HG02840 (cell line): Measurements from ENCODE around the gene ATP10A.

ENCODE experiments used
- ATAC-seq: cut with Tn5 transposase; IDR thresholded peaks from one replicate; pipeline ENCODE4 v1.9.1; 2021; ENCODE audit warnings: mild to moderate bottlenecking, moderate library complexity, moderate number of reproducible peaks; ENCODE audit not compliant: unreplicated experiment, low FRiP score

The ATP10A gene

DNA sequence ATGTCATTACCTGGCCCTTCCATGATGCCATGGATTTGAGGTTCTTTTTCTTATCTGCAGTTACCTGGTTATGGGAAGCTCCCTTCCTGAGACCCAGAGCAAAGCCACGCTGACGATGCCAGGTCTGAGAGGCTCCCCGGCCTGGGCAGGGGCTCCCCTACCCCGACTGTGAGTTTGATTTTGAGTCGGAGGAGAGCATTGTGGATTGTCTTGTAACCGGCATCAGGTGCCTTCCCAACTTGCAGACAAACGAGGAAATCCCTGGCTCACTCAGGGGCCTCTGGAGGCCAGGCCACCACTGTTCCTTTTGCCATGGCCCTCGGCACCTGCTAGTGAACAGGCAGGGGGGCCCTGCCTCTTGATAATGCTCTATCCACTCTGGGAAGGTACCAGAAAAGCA, 151.4 kb downstream of the ATP10A start:
- ATAC-seq: no peak

DNA sequence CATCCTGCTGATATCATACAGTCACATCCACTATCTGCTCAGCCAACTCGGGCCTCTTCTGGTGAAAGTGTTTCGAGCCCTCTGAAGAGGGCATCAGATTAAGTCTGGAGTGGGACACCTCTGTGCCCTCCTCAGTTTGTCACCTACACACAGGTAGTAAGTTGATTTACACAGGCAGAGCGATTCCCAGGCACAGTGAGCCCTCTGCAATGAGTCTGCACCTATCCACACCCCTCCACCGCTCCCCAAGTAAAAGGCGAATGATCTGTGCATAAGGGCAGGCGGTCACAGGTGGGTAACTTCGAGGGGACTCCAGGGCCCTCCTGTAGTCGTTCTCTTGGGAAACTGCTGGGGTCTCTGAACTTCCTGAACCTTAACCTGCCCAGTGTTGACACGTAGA, 152.0 kb downstream of the ATP10A start:
- no peak for ATAC-seq

DNA sequence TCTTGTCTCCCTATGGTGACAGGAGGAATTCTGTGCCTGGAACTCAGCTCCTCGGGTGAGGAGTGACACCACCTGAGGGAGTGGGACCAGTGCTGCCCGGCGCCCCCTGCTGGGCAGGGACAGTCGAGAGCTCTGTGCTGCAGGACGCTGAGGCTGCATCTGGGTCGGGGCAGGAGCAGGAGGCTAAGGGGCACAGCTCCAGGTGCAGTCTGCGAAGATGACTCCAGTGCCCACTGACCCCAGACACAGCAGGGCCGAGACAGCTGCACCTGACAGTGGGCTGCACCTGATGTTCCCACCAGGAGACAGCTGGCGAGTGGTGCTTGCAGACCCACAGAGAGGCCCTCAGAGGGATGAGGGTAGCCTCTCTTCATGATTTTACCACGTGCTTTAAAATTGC, 152.9 kb downstream of the ATP10A start:
- ATAC-seq: no peak

DNA sequence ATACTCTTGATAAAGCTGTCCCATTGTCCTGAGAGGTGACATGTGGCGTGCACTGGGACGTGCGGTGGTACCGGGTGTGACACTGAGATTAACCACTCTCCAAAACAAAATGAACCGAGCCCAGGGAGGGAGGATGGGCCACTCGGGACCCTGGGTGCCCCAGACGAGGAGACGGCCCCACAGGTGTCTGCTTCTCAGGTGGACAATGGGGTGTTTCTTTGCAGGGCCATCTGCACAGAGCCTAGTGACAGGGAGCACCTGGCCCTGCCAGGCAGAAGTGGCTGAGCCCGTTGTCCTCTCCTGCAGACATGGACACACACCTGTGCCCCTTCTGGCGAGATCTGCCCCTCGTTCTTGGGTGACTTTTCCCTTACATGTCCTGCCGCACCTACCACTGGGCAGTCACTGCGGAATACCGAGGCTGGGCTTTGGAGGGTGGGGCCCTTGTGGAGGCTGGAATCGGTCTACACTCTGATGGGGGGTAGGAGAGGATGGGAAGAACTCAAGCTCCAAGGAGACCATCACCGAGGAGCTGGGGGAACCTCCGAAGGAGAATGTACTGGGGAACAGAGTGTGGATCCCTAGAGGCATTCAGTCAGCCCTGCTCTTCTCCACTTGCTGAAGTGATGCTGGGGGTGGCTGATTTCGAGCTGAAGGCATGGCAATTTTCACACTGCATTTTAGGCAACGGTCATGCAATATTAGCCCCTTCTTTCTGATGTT, 153.5 kb downstream of the ATP10A start:
- no peak for ATAC-seq

DNA sequence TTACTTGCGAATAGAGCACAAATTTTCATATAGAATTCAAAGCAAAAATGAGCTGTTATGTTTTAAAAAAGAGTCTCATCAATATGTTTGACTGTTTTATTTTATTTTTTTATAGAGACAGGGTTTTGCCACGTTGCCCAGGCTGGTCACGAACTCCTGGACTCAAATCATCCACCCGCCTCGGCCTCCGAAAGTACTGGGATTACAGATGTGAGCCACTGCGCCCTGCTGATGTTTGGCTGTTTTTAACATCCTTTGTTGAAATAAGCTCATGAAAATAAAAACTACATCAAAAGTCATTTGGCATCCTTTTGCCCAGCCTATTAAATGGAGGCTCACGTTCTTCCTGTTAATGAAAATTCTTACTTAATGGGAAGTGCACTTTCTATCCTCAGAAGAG, 154.7 kb downstream of the ATP10A start:
- ATAC-seq: no peak

DNA sequence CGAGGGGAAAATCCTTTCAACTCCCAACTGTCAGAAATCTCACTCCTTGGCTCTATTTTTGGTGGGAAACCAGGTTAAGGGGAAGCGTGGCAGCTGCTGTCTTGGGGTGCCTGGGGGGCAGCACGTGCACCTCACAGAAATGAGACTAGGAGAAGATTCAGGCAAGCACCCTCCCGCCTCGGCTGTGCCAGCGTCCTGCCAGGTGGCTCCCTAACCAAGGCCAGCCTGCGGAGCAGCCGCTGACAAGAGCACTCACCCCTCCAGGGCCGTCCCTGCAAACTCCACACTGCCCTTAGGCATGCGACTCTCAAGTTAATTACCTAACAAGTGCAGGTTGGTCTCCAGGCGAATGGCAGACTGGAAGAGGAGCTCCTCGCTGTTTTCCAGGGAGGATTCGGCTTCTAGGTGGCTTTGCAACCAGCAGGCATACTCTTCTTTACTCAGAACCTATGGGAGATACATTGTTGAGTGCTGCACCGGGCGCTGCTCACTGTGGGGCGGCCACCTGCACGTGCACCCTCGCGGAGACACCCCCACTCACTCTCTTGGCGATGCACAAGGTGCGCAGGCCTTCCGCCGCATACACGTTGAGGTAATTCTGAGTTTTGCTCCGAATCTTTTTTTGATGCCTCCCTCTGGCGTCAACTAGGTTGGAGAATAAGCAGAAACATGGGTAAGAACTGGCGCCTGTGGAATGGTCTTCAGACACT, 155.3 kb downstream of the ATP10A start:
- no peak for ATAC-seq

DNA sequence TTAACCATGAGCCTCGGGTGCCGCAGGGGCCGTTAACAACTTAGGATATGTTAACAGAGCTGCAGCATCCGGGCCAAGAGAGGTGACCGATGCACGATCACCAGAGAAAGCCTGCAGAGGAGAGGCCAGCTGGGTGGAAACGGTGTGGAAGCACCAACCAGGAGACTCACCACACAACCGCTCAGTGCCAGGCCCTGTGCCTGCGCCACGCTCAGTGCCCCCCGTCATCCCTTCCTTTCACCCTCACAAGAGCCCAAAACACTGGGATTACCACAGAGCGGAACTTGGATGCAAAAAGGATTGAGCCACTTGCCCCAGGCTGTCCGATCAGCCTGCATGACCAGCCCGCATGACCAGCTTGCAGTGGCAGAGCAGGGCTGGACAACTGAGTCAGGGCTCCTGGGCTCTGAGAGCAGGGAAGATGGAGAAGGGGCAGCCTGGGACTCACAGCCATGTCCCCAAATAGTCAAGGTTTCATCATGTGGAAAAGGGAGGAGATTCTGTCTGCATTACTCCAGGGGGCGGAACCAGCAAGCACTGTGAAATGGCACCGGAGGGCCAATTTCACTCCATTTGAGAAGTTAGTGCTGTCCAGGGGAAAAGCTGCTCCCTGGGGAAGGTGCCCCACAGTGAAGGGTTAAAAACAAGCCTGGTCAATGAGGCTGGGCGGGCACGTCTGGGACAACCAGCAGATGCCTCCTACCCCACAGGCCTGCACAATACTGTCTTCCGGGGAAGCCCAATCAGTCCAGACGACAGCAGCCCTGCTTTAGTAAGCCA, 156.8 kb downstream of the ATP10A start:
- ATAC-seq: no peak

DNA sequence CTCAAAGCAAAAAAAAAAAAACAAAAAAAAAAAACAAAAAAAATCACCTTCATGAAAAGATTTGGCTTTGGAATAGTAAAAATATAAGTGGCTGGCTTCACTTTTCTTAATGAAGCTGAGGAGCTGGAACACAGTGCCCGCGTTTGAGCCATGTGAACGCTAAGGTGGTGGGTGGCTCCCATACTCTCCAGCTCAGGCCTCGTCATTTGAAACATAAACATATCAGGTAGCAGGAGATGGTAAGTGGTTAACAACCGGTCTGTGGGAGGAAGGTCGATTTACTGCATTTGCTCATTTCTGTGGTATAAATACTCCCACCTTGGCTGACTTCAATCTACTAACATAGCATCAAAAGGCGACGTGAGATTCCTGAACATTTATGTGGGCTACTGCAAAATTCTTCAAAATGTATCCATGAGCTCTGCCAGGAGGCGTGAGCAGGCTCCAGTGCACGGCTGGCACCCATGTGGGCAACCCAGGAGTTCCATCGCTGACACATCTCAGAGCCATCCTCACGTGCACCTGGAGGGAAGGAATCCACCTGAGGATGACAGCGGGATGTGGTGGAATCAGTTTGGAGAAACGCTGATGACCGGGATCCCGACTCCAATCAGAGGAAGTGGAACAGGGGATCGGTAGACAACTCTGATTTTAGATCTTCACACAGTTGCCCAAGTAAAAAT, 157.6 kb downstream of the ATP10A start:
- ATAC-seq: no peak

DNA sequence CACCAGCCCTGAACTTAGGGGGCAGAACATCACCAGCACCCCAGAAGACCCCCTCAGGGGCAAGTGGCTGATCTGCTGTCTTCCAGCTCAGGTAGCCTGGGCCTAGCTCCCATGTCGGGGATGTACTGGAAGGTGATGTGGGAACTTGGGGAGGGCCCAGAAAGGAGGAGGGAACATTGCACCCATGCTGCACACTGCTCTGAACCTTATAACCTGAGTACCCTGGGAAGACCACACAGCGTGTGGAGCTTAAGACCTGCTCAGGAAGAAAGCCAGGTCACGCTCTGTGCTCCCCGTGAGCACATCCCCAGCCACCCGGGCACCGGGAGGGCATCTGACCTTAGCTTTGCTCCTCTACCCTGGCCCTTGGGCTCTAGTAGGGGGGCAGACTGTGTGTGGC, 159.4 kb downstream of the ATP10A start:
- no peak for ATAC-seq

DNA sequence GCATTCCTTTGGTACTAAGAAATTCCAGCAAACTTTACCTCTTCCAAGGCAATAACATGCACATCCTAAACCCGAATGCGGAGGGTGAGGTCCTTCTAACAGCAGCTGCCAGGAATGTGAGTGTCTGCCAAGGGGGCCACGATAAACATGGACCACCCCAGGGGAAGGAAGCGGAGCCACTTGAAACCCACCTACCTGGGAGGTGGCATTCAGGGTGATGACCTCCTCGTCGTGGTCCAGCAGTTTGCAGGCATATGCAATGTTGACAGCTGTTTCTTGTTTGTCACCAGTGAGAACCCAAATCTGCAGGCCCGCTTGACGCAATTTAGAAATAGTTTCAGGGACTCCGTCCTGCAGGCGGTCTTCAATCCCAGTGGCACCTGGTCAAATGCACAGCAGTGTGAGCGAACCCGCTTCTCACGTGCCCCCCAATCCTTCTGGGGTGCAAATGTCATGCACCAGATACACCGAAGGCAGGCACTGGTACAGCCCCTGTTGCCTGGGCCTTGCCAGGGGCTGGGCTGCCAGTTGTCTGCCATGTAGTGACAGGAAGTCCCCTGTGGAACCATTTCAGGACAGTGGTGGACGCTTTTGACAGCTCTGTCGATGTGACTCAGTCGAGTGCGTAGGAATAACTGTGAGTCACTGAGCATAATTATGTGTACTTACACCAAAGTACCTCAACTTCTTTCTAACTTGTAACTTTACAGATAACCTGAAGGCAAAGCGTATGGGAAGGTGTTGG, 161.2 kb downstream of the ATP10A start:
- ATAC-seq: no peak

DNA sequence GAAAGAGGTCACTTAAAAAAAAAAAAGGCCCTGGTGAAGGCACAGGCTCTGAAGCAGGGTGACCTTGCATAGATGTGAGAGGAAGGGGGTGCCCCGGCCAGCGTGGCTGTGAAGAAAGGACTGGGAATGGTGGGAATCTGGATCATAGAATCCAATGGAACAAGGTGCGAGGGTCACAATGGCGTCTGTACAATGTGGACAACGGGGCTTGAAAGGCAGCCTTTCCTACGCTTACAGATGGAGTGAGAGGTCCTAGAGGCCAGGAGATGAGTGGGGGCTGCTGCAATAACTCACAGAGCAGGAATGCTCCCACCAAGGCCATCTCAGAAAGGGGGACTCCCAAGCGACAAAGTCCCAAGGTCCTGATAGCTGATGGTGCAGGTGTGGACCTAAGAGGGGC, 162.2 kb downstream of the ATP10A start:
- no peak for ATAC-seq

DNA sequence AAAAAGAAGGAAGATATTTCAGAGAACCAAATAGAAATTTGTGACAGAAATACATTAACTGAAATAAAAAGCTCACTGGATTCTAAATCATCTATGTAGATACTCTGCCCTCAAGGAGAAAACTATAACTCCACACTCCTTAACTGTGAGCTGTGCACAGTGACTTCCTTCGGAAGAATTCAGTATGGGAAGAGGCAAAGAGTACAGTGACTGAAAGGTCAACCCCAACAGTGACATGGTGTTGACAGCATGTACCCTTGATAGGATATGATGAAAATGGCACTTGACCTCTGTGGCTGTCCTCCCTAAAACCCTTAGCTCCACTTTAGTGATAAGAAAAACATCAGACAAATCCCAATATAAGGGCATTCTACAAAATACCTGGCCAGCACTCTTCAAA, 165.5 kb downstream of the ATP10A start:
- ATAC-seq: no peak

DNA sequence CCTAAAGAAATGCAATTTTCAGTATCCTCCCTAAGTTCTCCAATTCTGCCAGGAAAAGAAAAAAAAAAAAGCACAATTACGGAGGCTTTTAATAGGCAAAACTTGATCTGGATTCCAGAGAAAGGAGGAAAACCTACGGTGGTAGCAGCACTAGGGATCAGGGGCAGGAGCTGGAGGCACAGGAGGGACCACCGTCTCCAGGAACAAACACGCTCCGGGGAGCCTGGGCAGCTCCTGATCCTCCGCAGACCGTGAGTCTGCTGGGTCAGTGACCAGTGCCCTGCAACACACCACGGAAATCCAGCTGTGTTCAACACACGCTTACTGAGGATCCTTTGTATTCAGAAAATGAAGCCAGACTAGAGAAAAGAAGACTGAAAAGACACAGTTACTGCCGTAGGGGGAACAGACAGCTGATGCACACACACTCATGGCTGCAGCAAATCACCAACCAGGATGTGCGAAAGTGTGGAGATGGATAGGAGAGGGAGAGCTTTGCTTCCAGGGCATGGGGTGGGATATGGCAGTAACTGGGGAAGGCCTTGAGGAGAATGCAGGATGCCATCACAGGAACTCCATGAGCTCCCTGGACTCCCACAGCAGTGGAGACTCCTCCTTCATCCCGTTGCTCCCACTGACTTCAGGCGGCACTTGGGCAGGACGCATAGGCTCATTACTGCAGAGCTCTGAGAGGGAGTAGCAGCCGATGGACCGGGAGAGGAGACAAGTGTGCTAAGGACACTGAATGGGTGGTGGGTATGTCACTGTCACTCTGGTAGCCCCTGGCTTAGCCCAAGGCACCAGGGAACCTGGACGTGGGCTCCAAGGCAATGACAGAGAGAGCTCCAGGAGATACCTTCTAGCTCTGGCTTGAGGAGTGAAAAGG, 167.0 kb downstream of the ATP10A start:
- no peak for ATAC-seq

DNA sequence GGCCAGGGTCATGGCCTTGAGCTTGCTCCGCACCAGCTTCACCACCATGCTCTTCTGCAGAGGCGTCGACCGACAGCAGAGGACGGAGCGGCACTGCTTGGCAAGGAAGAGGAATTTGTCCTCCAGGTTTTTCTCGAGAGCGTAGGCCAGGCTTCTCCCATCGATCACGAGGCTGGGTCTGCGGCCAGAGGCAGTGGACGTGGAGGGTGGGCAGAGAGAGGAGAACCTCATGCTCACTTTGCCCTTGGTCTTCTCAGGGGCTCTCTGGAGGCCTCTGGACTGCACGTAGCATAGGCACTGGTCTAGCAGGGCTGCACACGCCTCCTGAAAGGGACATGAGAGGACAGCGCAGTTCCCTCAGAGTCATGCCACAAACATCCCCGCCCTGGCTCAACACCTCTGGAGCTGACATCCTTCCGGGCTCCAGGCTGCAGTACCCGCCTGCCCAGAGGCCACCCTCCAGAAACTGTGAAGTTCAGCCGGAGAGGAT, 168.3 kb downstream of the ATP10A start:
- no peak for ATAC-seq

DNA sequence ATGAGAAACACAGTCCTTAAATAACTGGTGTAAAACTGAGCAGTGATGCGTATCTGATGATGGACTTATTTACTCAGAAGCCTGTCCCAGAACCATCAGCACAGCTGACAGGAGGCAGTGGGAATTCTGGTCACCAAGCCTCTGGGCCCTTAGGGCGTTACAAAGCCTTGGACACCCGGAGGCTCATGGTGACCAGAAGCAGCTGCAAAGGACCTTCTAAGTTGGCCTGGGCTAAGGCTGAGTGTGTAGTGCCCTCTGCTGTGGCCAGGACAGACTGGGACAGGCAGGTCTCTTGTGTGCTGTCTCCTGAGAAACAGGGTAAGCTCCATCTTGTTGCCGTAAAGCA, 168.9 kb downstream of the ATP10A start:
- ATAC-seq: no peak

DNA sequence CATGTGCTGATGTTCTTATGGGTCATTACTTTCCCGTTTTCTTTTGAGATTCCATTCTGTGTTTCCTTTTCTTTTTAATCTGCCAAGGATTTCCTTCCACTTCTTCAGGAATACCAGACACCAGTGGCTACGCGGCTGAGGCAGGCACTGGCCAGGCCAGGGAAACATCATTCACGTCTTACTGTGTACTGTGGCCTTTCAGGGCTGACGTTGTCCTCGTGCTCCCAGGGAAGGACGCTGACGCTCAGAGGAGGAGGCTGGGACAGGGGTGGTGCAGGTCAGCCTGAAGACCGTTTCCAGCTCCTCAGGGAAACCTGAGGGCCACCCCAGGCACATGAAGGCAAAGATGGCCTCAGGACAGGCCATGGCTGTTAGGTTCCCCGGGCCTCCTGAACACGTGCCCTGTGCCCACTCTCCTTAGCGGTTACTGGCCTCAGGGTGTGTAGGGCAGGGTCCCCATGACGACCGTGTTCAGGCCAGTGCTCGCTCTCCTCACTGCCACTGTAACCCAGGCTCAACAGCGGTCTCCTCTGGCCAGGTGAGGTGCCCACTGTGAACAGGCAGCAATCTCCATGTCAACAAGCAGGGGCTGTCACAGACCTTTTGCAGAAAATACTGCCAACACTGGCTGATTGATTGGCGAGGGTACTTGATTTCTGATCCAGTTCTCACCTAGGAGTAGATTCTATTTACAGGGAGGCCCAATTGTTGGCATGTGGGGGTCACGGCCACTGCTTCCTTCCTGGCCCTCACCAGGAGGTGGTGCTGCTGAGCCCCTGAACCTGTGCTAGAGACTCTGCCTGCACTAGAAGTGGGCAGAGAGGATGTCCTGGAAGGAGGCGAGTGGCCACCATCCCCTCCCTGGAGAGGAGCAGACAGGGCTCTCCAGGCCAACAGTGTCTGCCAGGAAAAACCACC, 169.5 kb downstream of the ATP10A start:
- no peak for ATAC-seq

DNA sequence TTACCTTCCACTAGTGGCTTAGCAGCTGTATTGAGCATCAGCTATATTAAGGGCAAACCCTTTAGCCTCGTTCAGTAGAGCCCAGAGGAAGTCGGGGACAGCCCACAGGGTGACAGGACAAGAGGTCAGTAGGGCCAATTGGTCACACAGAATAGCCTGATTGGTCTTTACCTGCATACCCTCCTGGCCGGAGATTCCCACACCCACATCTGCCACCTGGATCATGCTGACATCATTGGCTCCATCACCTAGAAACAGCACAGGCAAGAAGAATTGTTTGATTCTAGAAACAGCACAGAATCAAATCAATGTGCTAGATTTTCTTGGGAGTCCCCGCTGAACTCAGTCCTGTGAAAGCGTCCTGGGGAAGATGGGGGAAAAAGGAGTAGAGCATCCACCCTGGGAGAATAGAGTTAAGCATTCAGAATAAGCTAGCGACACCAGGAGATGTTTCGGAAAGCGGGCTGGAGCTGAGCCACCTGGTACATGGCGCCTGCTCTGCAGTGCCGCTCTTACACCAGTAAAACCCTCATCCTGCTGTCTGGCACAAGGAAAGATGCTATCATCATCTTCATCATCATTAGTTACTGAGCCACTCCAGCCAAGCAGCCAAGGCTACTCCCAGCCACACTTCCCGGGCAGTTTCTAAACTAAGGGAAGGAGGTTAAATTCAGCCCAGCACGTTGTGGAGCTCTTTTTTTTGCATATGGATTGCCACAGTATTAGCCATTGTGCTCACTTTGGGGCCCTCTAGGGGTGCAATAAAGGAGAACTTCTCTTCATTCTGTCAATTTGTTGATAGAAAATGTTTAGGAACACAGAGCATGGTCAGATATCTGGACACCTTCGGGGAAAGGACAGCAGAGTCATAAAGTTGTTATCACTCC, 171.3 kb downstream of the ATP10A start:
- ATAC-seq: no peak
